HG03432 (cell line): ENCODE data around the gene GRIFIN.

ENCODE experiments used
- ATAC-seq: cut with Tn5 transposase; IDR thresholded peaks from one replicate; pipeline ENCODE4 v1.9.1; 2021; ENCODE audit warnings: mild to moderate bottlenecking, moderate library complexity; ENCODE audit not compliant: unreplicated experiment

The GRIFIN gene, protein sequence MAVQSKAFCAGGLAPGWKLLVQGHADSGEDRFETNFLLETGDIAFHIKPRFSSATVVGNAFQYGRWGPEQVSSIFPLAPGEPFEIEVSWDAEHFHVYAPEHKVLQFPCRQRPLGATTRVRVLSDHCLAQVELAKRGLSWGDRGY

DNA sequence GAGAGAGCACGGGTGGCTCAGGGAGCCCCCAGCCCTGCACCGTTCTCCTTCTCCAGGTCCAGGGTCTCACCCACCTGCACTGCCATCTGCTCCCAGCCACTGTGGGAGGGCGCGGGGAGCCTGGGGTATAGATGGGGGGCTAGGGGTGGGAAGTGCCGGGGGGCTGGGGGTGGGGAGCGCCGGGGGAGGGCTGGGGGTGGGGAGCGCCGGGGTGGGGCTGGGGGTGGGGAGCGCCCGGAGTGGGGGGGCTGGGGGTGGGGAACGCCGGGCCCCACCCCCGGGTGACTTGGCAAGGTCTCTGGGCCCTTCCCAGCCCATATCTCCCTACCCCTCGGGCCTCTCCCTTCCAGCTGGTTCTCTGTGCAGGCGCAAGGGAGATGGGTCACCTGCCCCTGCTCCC, at the start of gene GRIFIN:
Gene GRIFIN (minus strand): TSS at position 101 of the 400 bp plus-strand sequence. CDS start 15 bp downstream, at position 86.
- no peak for ATAC-seq

DNA sequence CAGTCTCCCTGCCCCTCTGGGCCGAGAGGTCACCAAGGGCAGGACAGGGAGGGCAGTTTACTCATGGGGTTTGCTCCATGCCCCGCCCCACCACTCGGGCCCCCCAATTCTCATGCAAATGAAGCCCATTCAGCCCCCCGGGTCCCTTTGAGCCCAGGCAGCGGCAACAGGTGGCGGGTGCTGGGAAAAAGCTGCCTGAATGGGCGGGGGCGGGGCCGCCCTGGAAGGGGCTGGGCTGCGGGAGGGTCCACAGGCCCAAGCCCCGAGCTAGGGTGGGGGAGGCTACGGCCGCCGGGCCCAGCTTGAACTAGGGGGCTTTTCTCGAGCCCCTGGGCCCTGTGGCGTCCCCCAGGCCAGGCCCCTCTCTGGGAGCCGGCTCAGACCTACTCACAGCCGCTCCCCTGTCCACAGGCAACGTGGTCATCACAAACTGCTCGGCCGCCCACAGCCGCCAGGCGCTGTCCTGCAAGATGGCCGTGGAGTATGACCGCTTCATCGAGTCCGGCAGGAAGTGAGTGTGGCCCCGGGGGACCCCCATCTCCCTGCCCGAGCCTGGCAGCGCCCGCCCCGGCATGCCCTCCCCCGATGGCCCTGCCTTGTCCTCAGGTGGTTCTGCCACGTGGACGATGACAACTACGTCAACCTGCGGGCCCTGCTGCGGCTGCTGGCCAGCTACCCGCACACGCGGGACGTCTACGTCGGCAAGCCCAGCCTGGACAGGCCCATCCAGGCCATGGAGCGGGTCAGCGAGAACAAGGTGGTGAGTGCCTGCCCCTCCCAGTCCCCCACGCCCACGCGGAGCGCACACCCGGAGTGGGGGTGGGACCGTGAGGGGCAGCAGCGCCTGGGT, 48.8 kb upstream of the GRIFIN start:
- ATAC-seq, result no peak

DNA sequence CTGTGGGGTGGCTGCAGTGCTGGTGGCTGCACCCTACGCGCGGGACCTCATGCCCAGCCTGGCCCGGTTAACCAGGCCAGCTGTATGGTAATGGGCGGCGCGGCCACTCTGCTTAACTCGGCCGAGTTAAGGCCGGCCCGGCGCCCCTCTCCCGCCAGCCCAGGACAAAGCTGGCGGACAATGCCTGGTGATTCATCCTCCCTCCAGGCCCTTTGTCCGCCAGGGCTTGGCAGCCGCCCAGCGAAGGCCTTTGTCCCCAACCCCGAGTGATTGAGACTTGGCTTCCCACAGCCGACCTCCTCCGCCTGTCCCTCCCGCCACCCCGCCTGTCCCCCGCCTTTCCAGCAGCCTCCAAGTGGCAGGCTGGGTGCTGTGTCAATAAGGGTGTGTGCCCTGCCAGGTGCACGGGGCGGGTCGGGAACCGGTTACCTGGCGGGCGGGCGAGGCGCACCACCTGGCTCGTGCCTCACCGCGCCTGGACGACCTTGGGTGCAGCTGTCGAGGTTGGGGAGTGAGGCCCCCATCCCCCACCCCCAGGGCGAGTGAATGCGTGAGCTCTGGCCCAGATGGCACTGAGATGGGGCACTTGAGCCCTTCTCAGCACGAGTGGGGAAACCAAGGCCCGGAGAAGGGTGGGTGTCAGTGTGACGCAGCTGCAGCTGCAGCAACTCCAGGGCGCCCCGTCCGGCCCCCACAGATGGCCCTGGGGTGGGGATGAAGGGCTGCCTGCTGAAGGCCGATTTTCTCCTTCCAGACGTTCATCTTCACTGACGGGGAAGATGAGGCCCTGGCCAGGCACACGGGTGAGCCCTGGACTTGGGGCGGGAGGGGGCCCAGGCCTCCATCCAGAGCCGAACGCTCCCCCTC, 48.0 kb upstream of the GRIFIN start:
- ATAC-seq, result no peak

DNA sequence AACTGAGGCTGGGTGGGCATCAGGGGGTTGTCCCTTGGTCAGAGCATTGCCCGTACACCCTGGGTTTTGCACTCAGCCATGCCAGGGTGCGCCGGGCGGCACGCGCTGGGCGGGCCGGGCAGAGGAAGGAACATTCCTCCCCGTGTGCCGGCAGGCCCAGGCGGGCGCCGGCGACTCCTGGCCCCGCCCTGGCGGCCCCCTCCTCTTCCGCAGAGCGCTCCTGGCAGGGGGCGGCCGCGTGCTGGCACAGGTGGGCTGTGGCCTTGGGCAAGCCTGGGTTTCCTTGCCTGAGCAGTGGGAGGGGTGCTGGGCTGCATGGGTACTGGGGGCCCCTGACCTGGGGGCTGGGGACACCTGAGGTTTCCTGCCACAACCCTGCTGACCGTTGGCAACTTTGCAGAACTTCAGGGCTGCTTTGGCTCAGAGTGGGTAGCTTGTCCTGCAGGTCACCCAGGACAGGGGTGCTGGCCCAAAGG, 47.3 kb upstream of the GRIFIN start:
- no peak for ATAC-seq

DNA sequence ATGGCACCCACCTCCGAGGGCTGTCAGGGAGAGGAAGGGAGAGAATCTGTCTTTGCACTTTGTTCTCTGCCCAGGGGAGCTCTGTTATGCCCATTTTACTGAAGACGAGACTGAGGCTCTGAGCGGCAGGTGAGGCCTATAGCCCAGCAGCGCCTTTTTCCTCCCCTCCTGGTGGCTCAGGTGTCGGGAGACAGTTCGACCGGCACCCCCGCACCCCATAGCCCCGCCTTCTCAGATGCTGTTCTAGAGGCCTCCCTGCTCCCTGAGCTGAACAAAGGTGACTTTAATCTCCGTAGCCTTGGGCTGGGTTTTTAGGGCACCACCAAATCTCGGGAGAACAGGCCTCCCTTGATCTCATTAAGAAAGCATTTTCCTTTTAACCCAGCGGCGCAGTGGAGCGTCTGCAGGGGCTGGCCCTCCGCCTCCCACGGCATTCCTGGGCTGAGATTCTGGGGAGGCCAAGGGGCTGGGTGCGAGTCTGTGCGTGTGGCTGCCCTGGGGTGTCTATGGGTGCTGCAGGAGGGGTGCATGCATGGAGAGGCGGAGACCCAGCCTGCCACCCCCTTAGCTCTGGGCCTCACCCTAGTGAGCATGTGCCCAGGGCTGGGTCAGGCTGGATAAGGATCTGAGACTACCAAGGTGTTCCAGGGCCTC, 46.7 kb upstream of the GRIFIN start:
- no peak for ATAC-seq

DNA sequence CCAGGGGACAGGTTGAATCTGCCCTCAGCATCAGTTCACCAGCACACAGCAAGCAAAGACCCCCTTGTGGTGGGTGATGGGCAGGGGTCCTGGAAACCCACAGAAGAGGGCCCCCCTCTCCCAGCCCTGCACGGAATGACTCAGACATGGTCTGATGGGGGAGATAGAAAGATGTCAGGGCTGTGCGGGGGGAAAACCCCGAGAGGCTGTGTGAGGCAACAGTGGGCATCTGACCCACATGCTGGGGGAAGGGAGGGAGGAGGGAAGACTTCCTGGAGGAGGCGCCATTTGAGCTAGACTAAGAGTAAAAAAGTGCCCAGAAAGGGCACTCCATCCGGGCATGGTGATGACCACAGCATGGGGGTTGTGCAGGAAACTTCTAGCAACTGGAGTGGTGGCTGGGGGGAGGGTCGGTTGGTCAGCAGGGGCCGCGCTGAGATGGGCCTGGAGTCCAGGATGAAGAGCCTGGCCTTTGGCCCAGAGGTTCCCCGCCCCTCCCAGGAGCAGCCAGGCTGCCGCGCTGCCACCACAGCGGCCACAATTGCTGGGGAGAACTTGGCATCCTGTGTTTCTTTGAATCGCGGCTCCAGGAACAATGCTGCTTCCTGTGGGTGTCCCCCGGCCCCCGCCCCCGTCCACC, 45.9 kb upstream of the GRIFIN start:
- no peak for ATAC-seq

DNA sequence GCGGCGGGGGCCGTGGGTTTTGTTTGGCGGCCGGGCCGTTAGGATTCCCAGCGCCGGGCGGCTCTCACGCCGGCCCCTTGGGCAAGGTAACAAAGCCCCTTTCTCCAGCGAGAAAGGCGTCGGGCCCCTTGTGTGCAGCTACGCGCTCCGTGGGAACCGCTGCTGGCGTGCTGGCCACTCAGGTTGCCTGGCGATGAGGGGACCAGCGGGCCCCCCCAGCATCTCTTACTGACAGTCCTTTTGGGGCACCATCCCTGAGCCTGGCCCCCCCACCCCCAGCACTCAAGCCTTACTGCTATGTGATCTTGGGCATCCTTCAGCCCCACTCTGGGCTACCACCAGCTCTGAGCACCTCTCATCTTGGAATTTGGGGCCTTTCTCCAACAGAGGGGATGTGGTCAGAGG, 45.1 kb upstream of the GRIFIN start:
- ATAC-seq, result no peak

DNA sequence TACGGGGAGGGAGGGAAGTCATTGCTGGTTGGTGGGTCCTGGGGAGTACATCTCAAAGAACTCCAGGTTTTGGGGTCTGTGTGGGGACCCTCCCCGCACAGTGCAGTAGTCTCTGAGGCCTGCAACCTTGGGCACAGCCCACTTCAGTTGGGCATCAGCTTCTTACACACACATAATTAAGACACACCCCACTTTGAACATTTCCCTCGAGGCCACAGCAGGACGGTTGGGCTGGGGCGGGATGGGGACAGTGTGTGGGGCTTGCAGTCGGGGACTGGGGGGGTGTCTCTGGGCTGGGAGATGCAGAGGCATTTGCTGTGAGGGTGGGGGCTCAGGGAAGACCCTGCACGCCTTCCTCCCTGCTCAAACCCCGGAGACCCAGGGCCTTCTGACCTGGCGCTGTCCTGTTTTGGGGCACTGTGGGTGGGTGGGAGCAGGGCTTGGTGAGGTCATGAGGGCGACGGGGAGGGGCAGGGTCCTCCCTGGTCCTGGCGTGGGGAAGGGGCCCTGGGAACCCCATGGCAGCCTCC, 44.6 kb upstream of the GRIFIN start:
- no peak for ATAC-seq

DNA sequence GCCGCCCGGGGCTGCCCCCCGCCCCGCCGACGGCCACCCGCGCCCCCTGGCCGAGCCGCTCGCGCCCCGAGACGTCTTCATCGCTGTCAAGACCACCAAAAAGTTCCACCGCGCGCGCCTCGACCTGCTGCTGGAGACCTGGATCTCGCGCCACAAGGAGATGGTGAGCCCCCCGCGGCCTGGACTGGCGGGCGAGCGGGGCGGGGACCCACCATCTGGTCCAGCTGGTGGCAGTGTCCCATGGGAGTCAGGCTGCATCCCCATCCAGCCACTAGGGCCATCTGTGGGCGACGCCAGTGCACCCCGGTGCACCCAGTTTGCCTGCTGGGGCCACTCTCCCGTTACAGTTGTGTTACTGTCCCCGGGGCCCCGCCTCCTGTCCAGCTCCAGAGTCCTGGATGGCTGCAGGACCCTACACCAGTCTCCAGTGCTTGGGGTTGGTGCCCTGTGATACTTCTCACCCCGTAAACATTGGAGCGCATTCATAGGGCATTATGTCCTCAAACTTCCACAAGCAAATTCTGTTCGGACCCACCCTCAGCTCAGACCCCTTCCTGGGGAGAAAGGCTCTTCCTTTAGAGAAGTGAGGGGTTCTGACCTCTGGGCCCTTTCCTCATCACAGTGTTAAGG, 44.0 kb upstream of the GRIFIN start:
- ATAC-seq, result no peak

DNA sequence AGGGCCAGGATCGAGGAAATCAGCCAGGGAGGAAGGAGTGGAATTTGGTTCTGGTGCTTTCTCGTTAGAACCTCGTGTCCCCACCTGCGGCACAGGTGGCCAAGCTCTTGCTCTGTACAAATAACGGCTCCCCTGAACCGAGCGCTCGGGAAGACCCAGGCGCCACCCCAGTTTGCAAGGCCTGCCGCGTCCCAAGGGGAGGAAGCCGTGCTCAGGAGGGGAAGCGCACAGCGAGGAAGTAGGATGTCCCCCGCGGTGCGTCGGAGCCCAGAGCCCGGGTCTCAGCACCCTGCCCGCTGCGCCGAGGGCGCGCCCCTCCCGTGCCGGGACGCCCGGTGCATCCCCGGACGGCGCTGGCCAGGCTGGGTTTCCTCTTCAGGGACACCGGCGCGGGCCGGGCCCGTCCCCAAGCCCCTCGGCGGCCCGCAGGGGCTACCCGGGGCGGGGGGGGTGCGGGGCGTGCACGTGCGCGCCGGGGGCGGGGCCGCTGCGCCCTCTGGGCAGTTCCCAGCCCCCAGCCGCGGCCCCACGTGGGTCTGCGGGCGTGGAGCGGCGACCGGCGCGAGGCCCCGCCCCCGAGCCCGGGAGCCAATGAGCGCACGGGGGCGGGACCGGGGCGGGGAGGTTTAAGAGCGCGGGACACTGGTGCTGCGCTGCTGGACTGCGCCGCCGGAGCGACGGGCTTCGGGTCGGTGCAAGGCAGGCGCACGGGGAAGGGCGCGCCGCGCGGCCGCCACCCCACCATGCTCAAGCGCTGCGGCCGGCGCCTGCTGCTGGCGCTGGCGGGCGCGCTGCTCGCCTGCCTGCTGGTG, 43.1 kb upstream of the GRIFIN start, which contains the start of gene LFNG:
Gene LFNG (plus strand): TSS at position 656 of the 812 bp plus-strand sequence. CDS start 88 bp downstream, at position 744.
- peak; percentile 85 for ATAC-seq

DNA sequence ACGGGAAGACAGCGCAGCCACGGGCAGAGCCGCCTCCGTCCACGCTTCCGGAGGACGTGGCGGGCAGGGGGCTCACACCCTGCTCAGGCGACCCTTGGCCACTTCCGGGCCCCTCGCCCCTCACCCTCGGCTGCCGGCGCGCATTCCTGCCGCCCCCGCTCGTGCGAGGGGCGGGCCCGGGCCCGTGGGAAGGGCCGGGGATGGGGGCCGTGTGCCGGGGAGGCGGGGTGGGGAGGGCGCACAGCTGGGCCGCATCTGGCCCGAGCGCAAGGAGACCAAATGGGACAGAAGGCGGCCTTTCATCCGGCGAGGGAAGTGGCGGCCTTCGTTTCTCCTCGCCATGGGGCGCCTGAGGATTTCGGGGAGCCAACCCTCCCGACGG, 42.5 kb upstream of the GRIFIN start:
- ATAC-seq, result no peak

DNA sequence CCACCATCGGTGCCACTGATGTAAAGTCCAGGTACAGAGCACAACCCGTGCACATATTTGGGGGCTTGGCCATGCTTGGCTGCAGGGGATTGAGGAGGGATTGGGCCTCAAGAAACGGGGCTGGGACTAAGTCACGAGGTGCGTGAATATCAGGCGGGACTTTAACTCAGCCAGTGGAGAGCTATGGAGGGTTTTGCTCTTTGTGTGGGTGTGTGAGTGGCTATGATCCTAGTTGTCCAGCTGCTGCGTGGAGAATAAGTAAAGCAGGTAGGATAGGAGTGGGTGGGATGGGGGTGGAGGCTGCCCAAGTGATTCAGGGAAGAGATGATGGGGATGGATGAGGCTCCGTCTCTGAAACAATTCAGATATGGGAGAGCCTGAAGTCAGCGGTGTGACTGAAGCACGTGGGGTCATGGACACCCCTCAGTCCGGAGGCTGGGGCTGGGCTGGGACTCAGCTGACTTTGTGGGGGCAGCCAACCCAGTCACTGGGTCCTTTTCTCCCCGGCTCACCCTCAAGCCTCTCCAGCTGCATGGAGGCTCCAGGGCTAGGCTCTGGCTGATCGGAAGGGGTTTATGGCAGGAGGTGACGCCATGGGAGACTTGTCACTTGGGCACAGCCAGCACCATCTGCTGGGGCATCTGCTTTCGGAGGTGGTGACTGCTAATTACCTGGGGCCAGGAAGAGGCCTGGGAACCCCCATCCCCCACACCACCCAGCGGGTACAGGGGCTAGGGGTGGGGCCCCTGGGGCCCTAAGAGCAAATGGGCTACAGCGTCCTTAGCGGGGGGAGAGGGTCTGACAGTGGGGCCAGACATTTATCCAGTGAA, 41.7 kb upstream of the GRIFIN start:
- no peak for ATAC-seq

DNA sequence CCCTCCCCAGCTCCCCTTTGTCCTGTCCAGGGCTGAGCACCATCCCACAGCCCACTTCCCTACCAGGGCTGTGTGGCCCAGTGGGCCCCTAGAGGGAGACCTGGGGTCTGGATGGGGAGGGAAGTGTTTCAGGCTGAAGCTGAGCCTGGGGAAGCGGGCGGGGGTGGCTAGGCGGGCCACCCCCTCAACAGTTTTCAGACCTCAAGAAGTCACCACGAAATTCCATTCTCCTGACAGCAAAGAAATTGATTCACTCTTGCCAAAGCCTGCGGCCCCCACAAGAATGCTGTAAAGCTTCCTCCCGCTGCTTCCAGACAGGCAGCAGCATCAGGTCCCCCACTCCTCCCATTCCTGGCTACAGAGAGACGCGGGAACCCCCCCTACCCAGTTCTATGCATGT, 40.8 kb upstream of the GRIFIN start:
- ATAC-seq, result no peak

DNA sequence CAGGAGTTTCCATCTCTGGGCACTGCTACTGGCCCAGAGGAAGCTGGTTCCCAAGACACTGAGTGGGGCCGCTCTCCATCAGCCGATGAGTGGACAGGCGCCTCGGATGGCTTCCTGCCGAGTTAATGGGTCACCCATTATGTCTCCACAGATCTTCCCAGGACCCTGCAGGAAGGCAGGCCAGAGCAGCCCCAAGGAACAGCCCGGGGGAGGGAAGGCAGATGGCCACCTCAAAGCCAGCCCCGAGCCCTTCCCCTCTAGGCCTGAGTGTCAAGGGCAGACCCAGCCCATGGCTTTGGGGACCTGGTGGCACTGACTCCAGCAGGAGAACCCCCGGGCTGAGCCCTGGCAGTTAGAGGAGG, 40.0 kb upstream of the GRIFIN start:
- ATAC-seq, result no peak

DNA sequence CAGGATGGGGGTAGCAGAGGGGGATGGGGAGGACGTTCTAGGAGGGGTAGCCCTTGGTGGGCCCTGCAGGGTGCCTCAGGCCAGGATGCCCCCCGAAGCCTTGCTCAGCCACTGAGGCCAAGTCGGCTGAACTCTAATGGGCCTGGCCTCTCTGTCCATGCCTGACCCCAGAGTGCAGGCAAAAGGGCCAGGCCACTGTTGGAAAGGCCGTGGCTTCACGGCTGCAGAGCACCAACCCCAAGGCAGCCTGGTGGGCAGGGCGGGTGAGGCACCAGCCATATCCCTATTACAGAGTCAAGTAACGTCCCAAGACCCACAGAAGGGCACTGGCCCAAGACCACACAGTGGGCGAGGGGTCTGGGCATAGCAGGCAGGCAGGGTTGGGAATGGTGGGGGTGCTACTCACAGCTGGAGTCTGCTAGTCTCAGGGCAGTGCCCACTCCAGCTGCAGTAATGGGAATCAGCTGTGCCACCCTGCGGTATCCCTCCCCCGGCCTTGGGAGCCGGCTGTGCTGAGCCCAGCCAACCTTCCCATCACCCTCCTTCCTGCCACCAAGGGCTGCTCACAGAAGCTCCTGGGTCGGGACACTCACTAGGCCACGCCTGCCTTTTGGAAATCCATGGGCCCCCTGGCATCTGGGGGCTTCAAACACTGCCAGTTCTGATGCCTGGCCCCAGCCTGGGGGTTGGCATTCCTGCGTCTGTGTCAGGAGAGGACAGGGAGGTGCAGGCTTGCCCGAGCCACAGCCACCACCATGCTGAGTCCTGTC, 39.4 kb upstream of the GRIFIN start:
- no peak for ATAC-seq

DNA sequence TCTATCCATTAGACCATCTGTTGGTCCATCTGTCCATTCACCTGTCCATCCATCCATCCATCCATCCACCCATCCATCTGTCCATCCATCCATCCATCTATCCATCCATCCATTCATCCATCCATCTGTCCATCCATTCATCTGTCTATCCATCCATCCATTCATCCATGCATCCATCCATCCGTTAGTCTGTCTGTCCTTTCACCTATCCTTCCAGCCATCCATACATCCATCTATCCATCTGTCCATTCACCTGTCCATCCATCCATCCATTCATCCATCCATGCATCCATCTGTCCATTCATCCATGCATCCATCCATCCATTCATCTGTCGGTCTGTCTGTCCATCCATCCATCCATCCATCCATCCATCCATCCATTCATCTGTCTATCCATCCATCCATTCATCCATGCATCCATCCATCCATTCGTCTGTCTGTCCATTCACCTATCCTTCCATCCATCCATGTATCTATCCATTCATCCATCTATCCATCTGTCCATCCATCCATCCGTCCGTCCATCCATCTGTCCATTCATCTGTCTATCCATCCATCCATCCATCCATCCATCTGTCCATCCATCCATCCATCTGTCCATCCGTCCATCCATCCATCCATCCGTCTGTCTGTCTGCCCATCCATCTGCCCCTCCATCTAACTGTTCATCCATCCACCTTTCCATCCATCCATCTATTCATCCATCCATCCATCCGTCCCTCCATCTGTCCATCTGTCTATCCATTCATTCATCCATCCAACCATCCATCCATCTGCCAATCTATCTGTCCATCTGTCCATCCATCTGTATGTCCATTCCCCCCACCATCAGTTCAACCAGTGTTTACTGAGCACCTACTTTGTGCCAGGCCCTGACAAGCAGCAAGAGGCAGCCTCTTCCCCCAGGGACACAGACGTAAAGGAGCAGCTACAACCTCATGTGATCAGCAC, 38.5 kb upstream of the GRIFIN start:
- ATAC-seq, result no peak
